H1 (cell line): Measurements from ENCODE around the gene ADGRG1. TPM values are rescaled to one million over a fixed set of nuclear protein-coding genes. Genes with fewer than 3 reads are reported as not detected.

ENCODE experiments used
- CEBPB ChIP-seq: IDR thresholded peaks from 2 replicates; pipeline ENCODE4 v1.6.1; 2012; ENCODE audit warnings: low read depth, low read length
- SIN3A ChIP-seq, 2 experiments: IDR thresholded peaks in 1 of 2; conservative IDR thresholded peaks in 1 of 2; 2 replicates each; pipeline ENCODE4 v1.6.1; 2011 to 2012; ENCODE audit warnings: low read length in 2 of 2, improper control_type of control experiment in 1 of 2, low read depth in 1 of 2, mild to moderate bottlenecking in 1 of 2
- SIRT6 ChIP-seq: IDR thresholded peaks from one replicate; pipeline ENCODE4 v1.7.1; 2012; ENCODE audit warnings: low read length, inconsistent platforms
- SIX5 ChIP-seq: IDR thresholded peaks from 2 replicates; pipeline ENCODE4 v1.6.1; 2011; ENCODE audit warnings: mild to moderate bottlenecking, low read depth, low read length
- polyA plus RNA-seq, 7 experiments: library from polyadenylated mRNA; depleted of rRNA in 3 of 7; stranded (reverse) in 5 of 7; unstranded in 2 of 7; fragments of >200 nt in 5 of 7; fragments of 200-250 nt in 2 of 7; gene quantifications; 1 replicate in 5 of 7; 2 replicates in 1 of 7; 4 replicates in 1 of 7; pipeline versions ENCODE4 v1.2.1 to v1.2.3, GENCODE V29; 2011 to 2013; ENCODE audit warnings: missing spikeins in 2 of 7, mixed read lengths in 2 of 7
- total RNA-seq: library from RNA; stranded (reverse); fragmentation: NEBNext Ultra II Directional; extraction: Animal tissue kit (Norgen Biotek cat#: 25700); gene quantifications from 2 replicates; pipeline ENCODE4 v1.2.1, GENCODE V29; 2021
- TF ChIP-seq, protein P1 (sequence below): fragments of 300-600 bp; sonication (generic); IDR thresholded peaks from 2 replicates; pipeline ENCODE4 v1.7.1; 2012; ENCODE audit warnings: low read length, moderate library complexity, mild to moderate bottlenecking, inconsistent platforms; ENCODE audit not compliant: insufficient replicate concordance

The ADGRG1 gene
- total and polyA plus RNA-seq, 2 of the 8 experiments (the other 6 are each of a cell fraction or from before 2014, with no cell fraction given) = 1.3 to 2.6 TPM

DNA sequence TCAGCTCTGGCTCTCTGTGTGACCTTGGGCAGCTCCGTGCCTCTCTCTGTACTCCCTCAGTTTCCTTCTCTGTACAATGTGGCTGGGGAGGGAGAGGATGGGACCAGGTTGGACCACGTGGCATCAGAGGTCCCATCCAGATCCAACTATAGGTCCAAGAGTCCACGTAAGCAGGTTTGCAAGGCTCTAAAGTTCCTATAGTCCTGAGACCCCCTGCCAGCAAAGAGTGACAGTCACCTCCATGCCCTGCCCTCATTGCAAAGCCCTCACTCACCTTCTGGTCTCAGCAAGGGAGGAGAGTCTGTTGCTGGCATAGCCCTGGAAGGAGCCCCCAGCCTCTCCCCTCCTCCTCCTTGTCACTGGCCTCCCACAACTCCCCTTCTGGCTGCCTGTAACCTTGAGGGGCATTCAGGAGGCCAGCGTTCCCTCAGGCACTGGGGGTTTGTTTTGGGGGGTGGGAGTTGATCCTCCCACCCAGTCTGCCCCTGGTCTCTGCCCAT, 60.1 kb downstream of the ADGRG1 start (continued):
- TF ChIP-seq, protein P1, sequence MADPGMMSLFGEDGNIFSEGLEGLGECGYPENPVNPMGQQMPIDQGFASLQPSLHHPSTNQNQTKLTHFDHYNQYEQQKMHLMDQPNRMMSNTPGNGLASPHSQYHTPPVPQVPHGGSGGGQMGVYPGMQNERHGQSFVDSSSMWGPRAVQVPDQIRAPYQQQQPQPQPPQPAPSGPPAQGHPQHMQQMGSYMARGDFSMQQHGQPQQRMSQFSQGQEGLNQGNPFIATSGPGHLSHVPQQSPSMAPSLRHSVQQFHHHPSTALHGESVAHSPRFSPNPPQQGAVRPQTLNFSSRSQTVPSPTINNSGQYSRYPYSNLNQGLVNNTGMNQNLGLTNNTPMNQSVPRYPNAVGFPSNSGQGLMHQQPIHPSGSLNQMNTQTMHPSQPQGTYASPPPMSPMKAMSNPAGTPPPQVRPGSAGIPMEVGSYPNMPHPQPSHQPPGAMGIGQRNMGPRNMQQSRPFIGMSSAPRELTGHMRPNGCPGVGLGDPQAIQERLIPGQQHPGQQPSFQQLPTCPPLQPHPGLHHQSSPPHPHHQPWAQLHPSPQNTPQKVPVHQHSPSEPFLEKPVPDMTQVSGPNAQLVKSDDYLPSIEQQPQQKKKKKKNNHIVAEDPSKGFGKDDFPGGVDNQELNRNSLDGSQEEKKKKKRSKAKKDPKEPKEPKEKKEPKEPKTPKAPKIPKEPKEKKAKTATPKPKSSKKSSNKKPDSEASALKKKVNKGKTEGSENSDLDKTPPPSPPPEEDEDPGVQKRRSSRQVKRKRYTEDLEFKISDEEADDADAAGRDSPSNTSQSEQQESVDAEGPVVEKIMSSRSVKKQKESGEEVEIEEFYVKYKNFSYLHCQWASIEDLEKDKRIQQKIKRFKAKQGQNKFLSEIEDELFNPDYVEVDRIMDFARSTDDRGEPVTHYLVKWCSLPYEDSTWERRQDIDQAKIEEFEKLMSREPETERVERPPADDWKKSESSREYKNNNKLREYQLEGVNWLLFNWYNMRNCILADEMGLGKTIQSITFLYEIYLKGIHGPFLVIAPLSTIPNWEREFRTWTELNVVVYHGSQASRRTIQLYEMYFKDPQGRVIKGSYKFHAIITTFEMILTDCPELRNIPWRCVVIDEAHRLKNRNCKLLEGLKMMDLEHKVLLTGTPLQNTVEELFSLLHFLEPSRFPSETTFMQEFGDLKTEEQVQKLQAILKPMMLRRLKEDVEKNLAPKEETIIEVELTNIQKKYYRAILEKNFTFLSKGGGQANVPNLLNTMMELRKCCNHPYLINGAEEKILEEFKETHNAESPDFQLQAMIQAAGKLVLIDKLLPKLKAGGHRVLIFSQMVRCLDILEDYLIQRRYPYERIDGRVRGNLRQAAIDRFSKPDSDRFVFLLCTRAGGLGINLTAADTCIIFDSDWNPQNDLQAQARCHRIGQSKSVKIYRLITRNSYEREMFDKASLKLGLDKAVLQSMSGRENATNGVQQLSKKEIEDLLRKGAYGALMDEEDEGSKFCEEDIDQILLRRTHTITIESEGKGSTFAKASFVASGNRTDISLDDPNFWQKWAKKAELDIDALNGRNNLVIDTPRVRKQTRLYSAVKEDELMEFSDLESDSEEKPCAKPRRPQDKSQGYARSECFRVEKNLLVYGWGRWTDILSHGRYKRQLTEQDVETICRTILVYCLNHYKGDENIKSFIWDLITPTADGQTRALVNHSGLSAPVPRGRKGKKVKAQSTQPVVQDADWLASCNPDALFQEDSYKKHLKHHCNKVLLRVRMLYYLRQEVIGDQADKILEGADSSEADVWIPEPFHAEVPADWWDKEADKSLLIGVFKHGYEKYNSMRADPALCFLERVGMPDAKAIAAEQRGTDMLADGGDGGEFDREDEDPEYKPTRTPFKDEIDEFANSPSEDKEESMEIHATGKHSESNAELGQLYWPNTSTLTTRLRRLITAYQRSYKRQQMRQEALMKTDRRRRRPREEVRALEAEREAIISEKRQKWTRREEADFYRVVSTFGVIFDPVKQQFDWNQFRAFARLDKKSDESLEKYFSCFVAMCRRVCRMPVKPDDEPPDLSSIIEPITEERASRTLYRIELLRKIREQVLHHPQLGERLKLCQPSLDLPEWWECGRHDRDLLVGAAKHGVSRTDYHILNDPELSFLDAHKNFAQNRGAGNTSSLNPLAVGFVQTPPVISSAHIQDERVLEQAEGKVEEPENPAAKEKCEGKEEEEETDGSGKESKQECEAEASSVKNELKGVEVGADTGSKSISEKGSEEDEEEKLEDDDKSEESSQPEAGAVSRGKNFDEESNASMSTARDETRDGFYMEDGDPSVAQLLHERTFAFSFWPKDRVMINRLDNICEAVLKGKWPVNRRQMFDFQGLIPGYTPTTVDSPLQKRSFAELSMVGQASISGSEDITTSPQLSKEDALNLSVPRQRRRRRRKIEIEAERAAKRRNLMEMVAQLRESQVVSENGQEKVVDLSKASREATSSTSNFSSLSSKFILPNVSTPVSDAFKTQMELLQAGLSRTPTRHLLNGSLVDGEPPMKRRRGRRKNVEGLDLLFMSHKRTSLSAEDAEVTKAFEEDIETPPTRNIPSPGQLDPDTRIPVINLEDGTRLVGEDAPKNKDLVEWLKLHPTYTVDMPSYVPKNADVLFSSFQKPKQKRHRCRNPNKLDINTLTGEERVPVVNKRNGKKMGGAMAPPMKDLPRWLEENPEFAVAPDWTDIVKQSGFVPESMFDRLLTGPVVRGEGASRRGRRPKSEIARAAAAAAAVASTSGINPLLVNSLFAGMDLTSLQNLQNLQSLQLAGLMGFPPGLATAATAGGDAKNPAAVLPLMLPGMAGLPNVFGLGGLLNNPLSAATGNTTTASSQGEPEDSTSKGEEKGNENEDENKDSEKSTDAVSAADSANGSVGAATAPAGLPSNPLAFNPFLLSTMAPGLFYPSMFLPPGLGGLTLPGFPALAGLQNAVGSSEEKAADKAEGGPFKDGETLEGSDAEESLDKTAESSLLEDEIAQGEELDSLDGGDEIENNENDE = no peak
- TF ChIP-seq SIN3A (conservative IDR thresholded peaks at IDR 0.05 in 1 of 2, IDR thresholded peaks at IDR 0.05 in 1 of 2; ENCODE audit: low read depth in 1 of 2, low read length in 2 of 2) (no peak), SIRT6 (no peak), SIX5 (no peak), CEBPB (no peak)
- TF ChIP-seq, all 59 proteins: peak for 0
